Gastroesophageal sphincter (tissue), 3 donors: ENCODE results near the gene APOC4.

Experiments used
- POLR2A ChIP-seq, 2 donors: fragments of 450-650 bp; IDR thresholded peaks; one replicate each; pipeline ENCODE4 v1.6.1; 2017; ENCODE audit warnings: antibody characterized with exemption in 2 of 2, mild to moderate bottlenecking in 2 of 2, moderate library complexity in 1 of 2
- POLR2AphosphoS5 ChIP-seq: sonication (generic); formaldehyde crosslinking; IDR thresholded peaks from one replicate; pipeline ENCODE4 v1.6.1; 2017; ENCODE audit warnings: antibody characterized with exemption
- TF ChIP-seq, protein P1 (sequence below), 4 experiments: fragments of 200-600 bp in 2 of 4; fragments of 450-650 bp in 2 of 4; sonication (generic) in 1 of 4; IDR thresholded peaks; one replicate each; pipeline ENCODE4 v1.5.1; 2017 to 2019; ENCODE audit warnings: antibody characterized with exemption in 4 of 4, mild to moderate bottlenecking in 2 of 4, moderate library complexity in 2 of 4

DNA sequence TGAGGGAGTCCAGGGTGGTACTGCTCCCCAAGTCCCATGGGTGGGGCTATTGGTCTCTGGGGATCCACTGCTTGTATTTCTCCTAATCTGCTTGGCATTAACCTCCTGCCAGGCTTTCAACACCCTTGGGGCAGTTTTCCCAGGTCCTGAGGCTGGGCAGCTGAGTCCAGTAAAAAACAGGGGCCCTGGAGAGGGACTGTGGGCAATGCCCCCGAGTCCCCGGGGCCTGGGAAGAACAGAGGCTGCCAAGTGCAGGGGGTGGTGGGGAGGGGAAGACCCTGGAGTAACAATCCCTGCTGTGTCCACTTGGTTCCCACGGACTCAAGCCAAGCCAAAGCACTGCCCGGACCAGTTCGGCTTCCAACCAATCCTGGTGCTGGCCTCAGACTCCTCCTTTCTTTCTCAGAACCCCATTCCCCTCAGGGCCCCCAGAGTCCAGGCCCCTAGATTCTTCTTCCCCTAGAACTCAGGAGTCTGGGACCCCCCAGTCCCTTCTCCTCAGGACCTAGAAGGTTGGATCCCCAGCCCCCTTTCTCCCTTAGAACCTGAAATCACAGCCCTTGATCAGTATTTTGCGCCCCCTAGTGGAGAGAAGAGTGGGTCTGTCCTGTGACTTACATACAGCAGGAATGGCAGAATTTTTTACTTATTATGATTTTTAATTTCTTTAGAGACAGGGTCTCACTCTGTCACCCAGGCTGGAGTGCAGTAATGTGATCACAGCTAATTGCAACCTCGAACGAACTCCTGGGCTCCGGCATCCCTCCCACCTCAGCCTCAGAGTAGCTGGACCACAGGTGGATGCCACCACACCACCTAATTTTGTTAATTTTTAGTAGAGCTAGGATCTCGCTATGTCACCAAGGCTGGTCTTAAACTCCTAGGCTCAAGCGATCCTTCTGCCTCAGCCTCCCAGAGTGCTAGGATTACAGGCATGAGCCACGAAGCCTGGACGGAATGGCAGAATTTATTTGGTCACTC is 9.4 kb downstream of the APOC4 start:
- TF ChIP-seq, protein P1, sequence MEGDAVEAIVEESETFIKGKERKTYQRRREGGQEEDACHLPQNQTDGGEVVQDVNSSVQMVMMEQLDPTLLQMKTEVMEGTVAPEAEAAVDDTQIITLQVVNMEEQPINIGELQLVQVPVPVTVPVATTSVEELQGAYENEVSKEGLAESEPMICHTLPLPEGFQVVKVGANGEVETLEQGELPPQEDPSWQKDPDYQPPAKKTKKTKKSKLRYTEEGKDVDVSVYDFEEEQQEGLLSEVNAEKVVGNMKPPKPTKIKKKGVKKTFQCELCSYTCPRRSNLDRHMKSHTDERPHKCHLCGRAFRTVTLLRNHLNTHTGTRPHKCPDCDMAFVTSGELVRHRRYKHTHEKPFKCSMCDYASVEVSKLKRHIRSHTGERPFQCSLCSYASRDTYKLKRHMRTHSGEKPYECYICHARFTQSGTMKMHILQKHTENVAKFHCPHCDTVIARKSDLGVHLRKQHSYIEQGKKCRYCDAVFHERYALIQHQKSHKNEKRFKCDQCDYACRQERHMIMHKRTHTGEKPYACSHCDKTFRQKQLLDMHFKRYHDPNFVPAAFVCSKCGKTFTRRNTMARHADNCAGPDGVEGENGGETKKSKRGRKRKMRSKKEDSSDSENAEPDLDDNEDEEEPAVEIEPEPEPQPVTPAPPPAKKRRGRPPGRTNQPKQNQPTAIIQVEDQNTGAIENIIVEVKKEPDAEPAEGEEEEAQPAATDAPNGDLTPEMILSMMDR (IDR thresholded peaks at IDR 0.05), result peak in 3 of 4 experiments; percentile 74 to 85 (median 83)
- no peak for TF ChIP-seq POLR2AphosphoS5
- no peak for TF ChIP-seq POLR2A (IDR thresholded peaks at IDR 0.05)
